Ishikawa (cell line): ENCODE data around the gene RSPO3.

ENCODE experiments used
- CEBPB ChIP-seq: IDR thresholded peaks from 2 replicates; pipeline ENCODE4 v1.6.1; 2012
- CREB1 ChIP-seq: IDR thresholded peaks from 2 replicates; pipeline ENCODE4 v1.6.1; 2012; ENCODE audit warnings: low read depth
- EGR1 ChIP-seq: IDR thresholded peaks from 2 replicates; pipeline ENCODE4 v1.6.1; 2012
- EP300 ChIP-seq: IDR thresholded peaks from 2 replicates; pipeline ENCODE4 v1.6.1; 2012; ENCODE audit warnings: borderline replicate concordance
- FOXM1 ChIP-seq: IDR thresholded peaks from 2 replicates; pipeline ENCODE4 v1.6.1; 2012; ENCODE audit warnings: low read depth, borderline replicate concordance
- NFIC ChIP-seq: IDR thresholded peaks from 2 replicates; pipeline ENCODE4 v1.6.1; 2012
- RAD21 ChIP-seq: IDR thresholded peaks from 2 replicates; pipeline ENCODE4 v1.6.1; 2012; ENCODE audit warnings: low read depth
- TAF1 ChIP-seq: IDR thresholded peaks from 2 replicates; pipeline ENCODE4 v1.6.1; 2012; ENCODE audit warnings: low read depth, mild to moderate bottlenecking
- TCF12 ChIP-seq: IDR thresholded peaks from 2 replicates; pipeline ENCODE4 v1.6.1; 2012; ENCODE audit warnings: low read depth
- TEAD4 ChIP-seq: IDR thresholded peaks from 2 replicates; pipeline ENCODE4 v1.6.1; 2012
- USF1 ChIP-seq: IDR thresholded peaks from 2 replicates; pipeline ENCODE4 v1.6.1; 2012
- YY1 ChIP-seq: IDR thresholded peaks from 2 replicates; pipeline ENCODE4 v1.6.1; 2012; ENCODE audit warnings: low read depth
- ZBTB7A ChIP-seq: IDR thresholded peaks from 2 replicates; pipeline ENCODE4 v1.6.1; 2012; ENCODE audit warnings: low read depth
- TF ChIP-seq, protein P1 (sequence below): IDR thresholded peaks from 2 replicates; pipeline ENCODE4 v1.6.1; 2012
- TF ChIP-seq, protein P2 (sequence below): IDR thresholded peaks from 2 replicates; pipeline ENCODE4 v1.6.1; 2012; ENCODE audit warnings: low read depth, mild to moderate bottlenecking

The RSPO3 gene

DNA sequence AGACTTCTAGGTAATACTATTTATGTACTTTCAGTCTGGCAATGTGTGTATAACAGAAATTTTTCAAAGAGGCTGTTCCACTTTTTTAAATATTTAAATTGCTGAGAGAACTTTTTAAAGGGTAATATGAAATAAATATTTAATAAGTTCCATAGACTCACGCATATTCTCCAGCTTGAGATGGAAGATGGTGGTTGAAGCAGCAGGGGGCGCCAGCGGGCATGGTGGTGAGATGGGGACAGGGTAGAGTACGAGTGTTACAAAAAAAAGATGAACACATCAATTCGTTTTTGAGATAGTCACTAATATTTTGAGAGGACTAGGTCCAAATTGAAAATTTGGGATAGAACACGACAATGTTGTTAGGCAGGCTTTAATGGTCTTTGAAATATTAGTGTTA, 68.4 kb downstream of the RSPO3 start:
- TF ChIP-seq RAD21 (peak; percentile 48; the same call in 1 of the 2 replicates), EGR1 (no peak), USF1 (no peak), CEBPB (no peak), TAF1 (no peak), TCF12 (no peak)

DNA sequence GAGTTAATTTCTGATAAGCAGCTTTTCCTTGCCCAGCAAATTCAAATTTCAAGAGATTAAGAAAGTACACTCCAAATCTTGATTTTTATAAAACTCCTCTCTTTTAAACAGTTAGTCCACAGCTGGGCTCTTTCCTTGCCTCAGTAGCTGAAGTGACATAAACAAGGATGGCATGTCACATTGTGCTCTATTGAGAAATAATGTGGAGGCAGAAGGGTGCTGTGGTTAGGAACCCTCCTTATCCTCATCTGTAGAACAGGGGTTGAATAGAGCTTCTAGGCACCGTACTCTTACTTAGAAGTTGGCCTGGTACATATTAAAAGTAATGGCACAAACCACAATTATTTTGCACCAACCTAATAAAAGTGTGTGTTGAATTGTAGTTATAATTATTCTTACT, 70.3 kb downstream of the RSPO3 start:
- TF ChIP-seq EP300 (no peak), TAF1 (no peak), TEAD4 (no peak), USF1 (no peak), CREB1 (no peak), RAD21 (no peak), YY1 (no peak), ZBTB7A (no peak), EGR1 (no peak), CEBPB (no peak), NFIC (no peak), TCF12 (no peak), FOXM1 (no peak)
- TF ChIP-seq, protein P1, sequence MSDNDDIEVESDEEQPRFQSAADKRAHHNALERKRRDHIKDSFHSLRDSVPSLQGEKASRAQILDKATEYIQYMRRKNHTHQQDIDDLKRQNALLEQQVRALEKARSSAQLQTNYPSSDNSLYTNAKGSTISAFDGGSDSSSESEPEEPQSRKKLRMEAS = no peak
- TF ChIP-seq, protein P2, sequence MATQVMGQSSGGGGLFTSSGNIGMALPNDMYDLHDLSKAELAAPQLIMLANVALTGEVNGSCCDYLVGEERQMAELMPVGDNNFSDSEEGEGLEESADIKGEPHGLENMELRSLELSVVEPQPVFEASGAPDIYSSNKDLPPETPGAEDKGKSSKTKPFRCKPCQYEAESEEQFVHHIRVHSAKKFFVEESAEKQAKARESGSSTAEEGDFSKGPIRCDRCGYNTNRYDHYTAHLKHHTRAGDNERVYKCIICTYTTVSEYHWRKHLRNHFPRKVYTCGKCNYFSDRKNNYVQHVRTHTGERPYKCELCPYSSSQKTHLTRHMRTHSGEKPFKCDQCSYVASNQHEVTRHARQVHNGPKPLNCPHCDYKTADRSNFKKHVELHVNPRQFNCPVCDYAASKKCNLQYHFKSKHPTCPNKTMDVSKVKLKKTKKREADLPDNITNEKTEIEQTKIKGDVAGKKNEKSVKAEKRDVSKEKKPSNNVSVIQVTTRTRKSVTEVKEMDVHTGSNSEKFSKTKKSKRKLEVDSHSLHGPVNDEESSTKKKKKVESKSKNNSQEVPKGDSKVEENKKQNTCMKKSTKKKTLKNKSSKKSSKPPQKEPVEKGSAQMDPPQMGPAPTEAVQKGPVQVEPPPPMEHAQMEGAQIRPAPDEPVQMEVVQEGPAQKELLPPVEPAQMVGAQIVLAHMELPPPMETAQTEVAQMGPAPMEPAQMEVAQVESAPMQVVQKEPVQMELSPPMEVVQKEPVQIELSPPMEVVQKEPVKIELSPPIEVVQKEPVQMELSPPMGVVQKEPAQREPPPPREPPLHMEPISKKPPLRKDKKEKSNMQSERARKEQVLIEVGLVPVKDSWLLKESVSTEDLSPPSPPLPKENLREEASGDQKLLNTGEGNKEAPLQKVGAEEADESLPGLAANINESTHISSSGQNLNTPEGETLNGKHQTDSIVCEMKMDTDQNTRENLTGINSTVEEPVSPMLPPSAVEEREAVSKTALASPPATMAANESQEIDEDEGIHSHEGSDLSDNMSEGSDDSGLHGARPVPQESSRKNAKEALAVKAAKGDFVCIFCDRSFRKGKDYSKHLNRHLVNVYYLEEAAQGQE = no peak

DNA sequence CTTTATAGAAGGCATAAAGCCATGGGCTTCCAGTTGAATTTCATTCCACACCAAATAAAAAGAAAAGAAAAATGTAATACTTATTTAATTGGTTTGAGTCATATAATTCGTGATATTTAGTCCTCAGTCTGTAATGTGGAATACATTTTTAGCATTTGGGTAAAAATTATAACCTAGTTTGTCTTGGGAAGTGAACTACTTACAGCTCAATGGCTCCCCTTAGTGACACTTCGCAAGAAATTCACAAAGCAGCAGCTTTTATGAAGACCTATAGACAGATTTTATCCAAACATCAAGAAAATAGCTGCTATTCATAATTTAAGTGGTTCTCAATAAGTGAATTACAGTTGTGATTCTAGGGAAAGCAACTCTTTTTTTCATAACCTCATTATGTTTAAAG, 72.1 kb downstream of the RSPO3 start:
- TF ChIP-seq FOXM1 (no peak), RAD21 (peak; percentile 65)

GRCh38 chr6:127191716-127192115, 73.2 kb downstream of the RSPO3 start:
- TF ChIP-seq, protein P1 = no peak

DNA sequence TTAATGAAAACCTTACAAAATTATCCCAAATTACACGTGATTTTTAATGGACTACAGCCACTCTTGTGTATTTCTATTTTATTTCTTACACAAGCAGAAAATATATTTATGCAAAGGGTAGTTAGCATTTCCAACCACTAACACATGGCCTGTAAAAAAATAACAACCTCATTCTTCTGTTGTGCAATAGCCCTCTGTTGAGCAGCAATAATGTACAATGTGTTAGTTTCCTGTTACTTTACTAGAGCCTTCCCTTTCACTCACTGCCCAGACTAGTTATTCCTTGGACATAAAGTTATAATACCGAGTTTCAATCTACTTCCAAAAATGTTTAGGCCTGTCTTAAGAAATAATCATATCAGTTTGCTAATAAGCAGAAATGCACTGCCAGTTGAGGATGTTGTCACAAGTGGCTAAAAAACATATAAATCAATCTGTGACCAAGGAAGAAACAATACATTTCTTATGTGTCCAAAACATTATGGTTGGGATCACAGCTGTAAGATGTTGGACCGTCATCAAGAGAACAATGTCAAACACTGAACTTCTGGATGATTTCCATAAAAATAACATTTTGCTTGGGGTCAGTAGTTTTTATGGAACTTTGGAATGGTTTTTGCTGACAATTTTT, 74.6 kb downstream of the RSPO3 start:
- TF ChIP-seq, protein P1 = no peak
- TF ChIP-seq EGR1 (no peak), CEBPB (0 out of 2 replicates have a peak, but pooled peaks have one; percentile 30)

DNA sequence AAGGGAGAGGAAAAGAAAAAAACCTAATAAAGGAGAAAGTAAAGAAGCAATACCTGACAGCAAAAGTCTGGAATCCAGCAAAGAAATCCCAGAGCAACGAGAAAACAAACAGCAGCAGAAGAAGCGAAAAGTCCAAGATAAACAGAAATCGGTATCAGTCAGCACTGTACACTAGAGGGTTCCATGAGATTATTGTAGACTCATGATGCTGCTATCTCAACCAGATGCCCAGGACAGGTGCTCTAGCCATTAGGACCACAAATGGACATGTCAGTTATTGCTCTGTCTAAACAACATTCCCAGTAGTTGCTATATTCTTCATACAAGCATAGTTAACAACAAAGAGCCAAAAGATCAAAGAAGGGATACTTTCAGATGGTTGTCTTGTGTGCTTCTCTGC, 77.4 kb downstream of the RSPO3 start:
- TF ChIP-seq EGR1 = no peak
- no peak for TF ChIP-seq ZBTB7A
- no peak for TF ChIP-seq TCF12
- TF ChIP-seq EP300 = no peak
- TF ChIP-seq, protein P2 = no peak
- TF ChIP-seq USF1 = no peak
- no peak for TF ChIP-seq FOXM1
- TF ChIP-seq TEAD4 = no peak
- no peak for TF ChIP-seq NFIC
- TF ChIP-seq CEBPB = no peak
- no peak for TF ChIP-seq YY1
- TF ChIP-seq, protein P1 = no peak
